Skeletal muscle cell (primary cell): ENCODE measurements around the gene HNRNPA0.

Experiments
- DNase-seq: peaks from one replicate; pipeline ENCODE4 v3.0.0-alpha.2; 2010; ENCODE audit warnings: low read depth
- H3K4me3 ChIP-seq: 2 replicates; pipeline ENCODE4 v1.5.1; 2011; ENCODE audit warnings: low read depth, mild to moderate bottlenecking, control low read depth, low read length, moderate library complexity

HNRNPA0 gene

GRCh38 chr5:137757634-137758033 lies 3.5 kb upstream of the HNRNPA0 start:
- no peak overlapping the region for H3K4me3 ChIP-seq
- DNase-seq = no peak

- DNase-seq = no peak
- H3K4me3 ChIP-seq = peak overlapping the region; percentile 95
These were observed 999 bp upstream of the HNRNPA0 start for GRCh38 chr5:137754961-137755762.

GRCh38 chr5:137753691-137754187 lies 424 bp downstream of the HNRNPA0 start:
- DNase-seq = no peak
- peak overlapping the region; percentile 95 for H3K4me3 ChIP-seq

- no peak for DNase-seq
- H3K4me3 ChIP-seq = peak overlapping the region; percentile 95
These were observed 1.1 kb downstream of the HNRNPA0 start for GRCh38 chr5:137752905-137753690.

- DNase-seq = no peak
These were observed 2.2 kb downstream of the HNRNPA0 start for GRCh38 chr5:137751869-137752491.

GRCh38 chr5:137750436-137750835 lies 3.7 kb downstream of the HNRNPA0 start:
- DNase-seq = no peak
- no peak overlapping the region for H3K4me3 ChIP-seq

More at GRCh38 chr5:137751869-137752491, 2.2 kb downstream of the HNRNPA0 start:
- peak overlapping the region; percentile 95 for H3K4me3 ChIP-seq

- no peak for DNase-seq
- H3K4me3 ChIP-seq = no peak overlapping the region
These were observed 6.3 kb downstream of the HNRNPA0 start for GRCh38 chr5:137747848-137748247.

- no peak for DNase-seq
- no peak overlapping the region for H3K4me3 ChIP-seq
These were observed 11.0 kb downstream of the HNRNPA0 start for GRCh38 chr5:137743031-137743640.

- DNase-seq = no peak
- no peak overlapping the region for H3K4me3 ChIP-seq
These were observed 12.4 kb downstream of the HNRNPA0 start for GRCh38 chr5:137741718-137742117.

- no peak overlapping the region for H3K4me3 ChIP-seq
- no peak for DNase-seq
These were observed 14.4 kb downstream of the HNRNPA0 start for GRCh38 chr5:137739737-137740136.

- no peak for DNase-seq
These were observed 15.2 kb downstream of the HNRNPA0 start for GRCh38 chr5:137738947-137739346.

GRCh38 chr5:137737349-137738131 lies 16.6 kb downstream of the HNRNPA0 start:
- peak; percentile 62 for DNase-seq
- H3K4me3 ChIP-seq = no peak overlapping the region

More at GRCh38 chr5:137738947-137739346, 15.2 kb downstream of the HNRNPA0 start:
- no peak overlapping the region for H3K4me3 ChIP-seq

- DNase-seq = no peak
- no peak overlapping the region for H3K4me3 ChIP-seq
These were observed 17.7 kb downstream of the HNRNPA0 start for GRCh38 chr5:137736496-137736895.

GRCh38 chr5:137735555-137736284 lies 18.4 kb downstream of the HNRNPA0 start, which contains the start of gene KLHL3:
TSS of gene KLHL3 (minus strand) at chr5:137736089. CDS start at chr5:137735646, 443 bp downstream.
- DNase-seq = no peak
- peak within 1 kb of the TSS; percentile 56 for H3K4me3 ChIP-seq

- peak overlapping the region; percentile 56 for H3K4me3 ChIP-seq
- no peak for DNase-seq
These were observed 19.1 kb downstream of the HNRNPA0 start for GRCh38 chr5:137734962-137735554.

GRCh38 chr5:137734331-137734730 lies 19.8 kb downstream of the HNRNPA0 start:
- no peak for DNase-seq
- H3K4me3 ChIP-seq = peak overlapping the region; percentile 56

GRCh38 chr5:137733922-137734321 lies 20.2 kb downstream of the HNRNPA0 start:
- peak overlapping the region; percentile 56 for H3K4me3 ChIP-seq

GRCh38 chr5:137733006-137733405 lies 21.2 kb downstream of the HNRNPA0 start:
- DNase-seq = no peak
- no peak overlapping the region for H3K4me3 ChIP-seq

More at GRCh38 chr5:137733922-137734321, 20.2 kb downstream of the HNRNPA0 start:
- DNase-seq = no peak
